22Rv1 (cell line): ENCODE measurements around the gene ACTL8.

Source experiments
- CTCF ChIP-seq: fragments of 450-650 bp; IDR thresholded peaks from 2 replicates; pipeline ENCODE4 v1.5.1; 2017; ENCODE audit warnings: mild to moderate bottlenecking
- ZFX ChIP-seq: fragments of 450-650 bp; IDR thresholded peaks from 2 replicates; pipeline ENCODE4 v1.6.1; 2017; ENCODE audit warnings: antibody characterized with exemption, borderline replicate concordance

- TF ChIP-seq CTCF, result no peak
- TF ChIP-seq ZFX, result no peak
Observed at GRCh38 chr1:17849216-17849615, 94.1 kb downstream of the ACTL8 start.
